Neuronal stem cell (in vitro differentiated cells): Measurements from ENCODE around the gene DZANK1.
"Not testable (repeated sequence)": the region's sequence is repeated elsewhere in the genome, so short reads cannot be mapped to it uniquely, and the experiment has no call there.

Experiments used
- DNase-seq: peaks from one replicate; pipeline ENCODE4 v3.0.0-alpha.2; 2013; ENCODE audit warnings: low spot score
- H2AFZ ChIP-seq: one replicate; pipeline ENCODE4 v1.6.1; 2013; ENCODE audit warnings: mild to moderate bottlenecking, low read length, inconsistent platforms
- H2AK5ac ChIP-seq: 2 replicates; pipeline ENCODE4 v1.6.1; 2013; ENCODE audit warnings: low read depth, mild to moderate bottlenecking, inconsistent platforms, low read length, moderate library complexity, mixed read lengths
- H2BK120ac ChIP-seq: 2 replicates; pipeline ENCODE4 v1.6.1; 2013; ENCODE audit warnings: low read depth, mild to moderate bottlenecking, inconsistent platforms, low read length, moderate library complexity, mixed read lengths
- H2BK12ac ChIP-seq: one replicate; pipeline ENCODE4 v1.6.1; 2013; ENCODE audit warnings: low read length, inconsistent platforms
- H2BK15ac ChIP-seq: 2 replicates; pipeline ENCODE4 v1.6.1; 2013; ENCODE audit warnings: mild to moderate bottlenecking, low read length, inconsistent platforms, mixed read lengths
- H2BK5ac ChIP-seq: one replicate; pipeline ENCODE4 v1.6.1; 2013; ENCODE audit warnings: inconsistent platforms, mild to moderate bottlenecking, low read length, moderate library complexity
- H3K14ac ChIP-seq: one replicate; pipeline ENCODE4 v1.6.1; 2013; ENCODE audit warnings: low read length, inconsistent platforms
- H3K18ac ChIP-seq: 2 replicates; pipeline ENCODE4 v1.6.1; 2013; ENCODE audit warnings: low read length, inconsistent platforms
- H3K23ac ChIP-seq: 2 replicates; pipeline ENCODE4 v1.6.1; 2013; ENCODE audit warnings: low read depth, mild to moderate bottlenecking, mixed read lengths, low read length, inconsistent platforms; ENCODE audit not compliant: poor library complexity
- H3K27ac ChIP-seq: replicated peaks from 3 replicates; pipeline ENCODE4 v1.5.1; 2013; ENCODE audit warnings: low read length, inconsistent platforms
- H3K27me3 ChIP-seq, 3 experiments: 2 replicates each; pipeline ENCODE4 v1.6.1; 2013; ENCODE audit warnings: low read length in 3 of 3, mild to moderate bottlenecking in 2 of 3, inconsistent platforms in 1 of 3, low read depth in 1 of 3, mixed read lengths in 1 of 3, moderate library complexity in 1 of 3; ENCODE audit not compliant: control insufficient read depth in 3 of 3, insufficient read depth in 3 of 3
- H3K36me3 ChIP-seq, 2 donors: replicated peaks in 1 of 2; 2 replicates each; pipeline ENCODE4 v1.6.1; 2013; ENCODE audit warnings: low read length in 2 of 2; ENCODE audit not compliant: control insufficient read depth in 2 of 2, insufficient read depth in 2 of 2
- H3K4ac ChIP-seq: 2 replicates; pipeline ENCODE4 v1.6.1; 2013; ENCODE audit warnings: inconsistent platforms, mild to moderate bottlenecking, low read length, moderate library complexity
- H3K4me1 ChIP-seq, 2 donors: 1 replicate in 1 of 2; 2 replicates in 1 of 2; pipeline ENCODE4 v1.6.1; 2013; ENCODE audit warnings: low read length in 2 of 2, low read depth in 1 of 2; ENCODE audit not compliant: control insufficient read depth in 2 of 2, insufficient read depth in 1 of 2
- H3K4me2 ChIP-seq: one replicate; pipeline ENCODE4 v1.6.1; 2013; ENCODE audit warnings: mild to moderate bottlenecking, low read length, inconsistent platforms; ENCODE audit not compliant: insufficient read depth, poor library complexity, severe bottlenecking
- H3K4me3 ChIP-seq, 2 donors: 2 replicates each; pipeline ENCODE4 v1.5.1; 2013; ENCODE audit warnings: low read length in 2 of 2, mild to moderate bottlenecking in 2 of 2, inconsistent platforms in 1 of 2, moderate library complexity in 1 of 2
- H3K79me1 ChIP-seq: one replicate; pipeline ENCODE4 v1.6.1; 2013; ENCODE audit warnings: low read depth, mild to moderate bottlenecking, inconsistent platforms, low read length, moderate library complexity
- H3K9ac ChIP-seq: one replicate; pipeline ENCODE4 v1.6.1; 2013; ENCODE audit warnings: mild to moderate bottlenecking, low read depth, low read length, inconsistent platforms; ENCODE audit not compliant: poor library complexity
- H3K9me3 ChIP-seq, 2 donors: replicated peaks in 1 of 2; 2 replicates each; pipeline versions ENCODE3 to v1.6.1; 2013; ENCODE audit warnings: low read length in 2 of 2, mild to moderate bottlenecking in 2 of 2, inconsistent platforms in 1 of 2, low read depth in 1 of 2, mixed read lengths in 1 of 2, moderate library complexity in 1 of 2; ENCODE audit not compliant: control insufficient read depth in 2 of 2, insufficient read depth in 1 of 2
- H4K8ac ChIP-seq: one replicate; pipeline ENCODE4 v1.6.1; 2013; ENCODE audit warnings: low read depth, mild to moderate bottlenecking, inconsistent platforms, low read length, moderate library complexity
- H4K91ac ChIP-seq: one replicate; pipeline ENCODE4 v1.6.1; 2013; ENCODE audit warnings: low read length, low read depth, mild to moderate bottlenecking, inconsistent platforms; ENCODE audit not compliant: poor library complexity
- WGBS, 2 donors: extraction: QIAGEN DNeasy Blood & Tissue Kit; methylation state at CpG; one replicate each; pipeline ENCODE4 v1.1.7; 2013; ENCODE audit warnings: missing lambda C conversion rate in 2 of 2, mixed read lengths in 1 of 2; ENCODE audit not compliant: insufficient read length in 2 of 2, insufficient replicate concordance in 1 of 2; ENCODE audit errors: extremely low coverage in 2 of 2; 5-methylcytosine and 5-hydroxymethylcytosine counted together

Gene DZANK1

DNA sequence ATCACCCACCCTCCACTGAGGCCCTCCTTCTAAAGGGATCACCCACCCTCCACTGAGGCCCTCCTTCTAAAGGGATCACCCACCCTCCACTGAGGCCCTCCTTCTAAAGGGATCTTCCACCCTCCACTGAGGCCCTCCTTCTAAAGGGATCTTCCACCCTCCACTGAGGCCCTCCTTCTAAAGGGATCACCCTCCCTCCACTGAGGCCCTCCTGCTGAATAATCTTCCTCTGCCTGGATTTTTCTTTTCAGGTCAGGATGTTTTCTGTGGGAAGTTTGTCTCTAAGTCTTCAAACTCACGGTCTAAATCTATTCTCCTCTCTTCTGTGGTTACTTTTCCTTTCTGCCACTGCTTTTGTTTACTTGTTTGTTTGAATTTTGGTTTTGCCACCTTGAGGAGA lies 34.8 kb upstream of the DZANK1 start:
- H3K18ac ChIP-seq, H2BK120ac ChIP-seq: not testable (repeated sequence)

GRCh38 chr20:18497603-18498002 lies 30.8 kb upstream of the DZANK1 start:
- Histone ChIP-seq H2AK5ac (no peak overlapping the region), H3K36me3 (peaks cover 7 to 15% of the 10 kb centered on the region in 2 donors), H3K23ac (no peak overlapping the region), H3K9ac (no peak overlapping the region), H3K18ac (no peak overlapping the region), H3K9me3 (peaks cover 0 to 2% of the 10 kb centered on the region in 2 donors), H3K14ac (no peak overlapping the region), H2BK5ac (no peak overlapping the region), H2AFZ (peak overlapping the region; percentile 97), H3K4me3 (peak overlapping the region in 1 of 2 donors; percentile 89), H2BK120ac (no peak overlapping the region), H3K4ac (no peak overlapping the region), H3K27me3 (peaks cover 0 to 2% (median 0%) of the 10 kb centered on the region in 3 experiments), H3K27ac (no peak overlapping the region), H2BK15ac (no peak overlapping the region), H3K4me1 (peaks cover 0 to 3% of the 10 kb centered on the region in 2 donors), H4K8ac (no peak overlapping the region), H3K79me1 (no peaks in the 10 kb centered on the region), H2BK12ac (no peak overlapping the region), H3K4me2 (no peak overlapping the region), H4K91ac (no peak overlapping the region)
- DNase-seq: no peak
- no CpG with 5 or more reads among the region's 3 CpGs for WGBS, 2 donors

More for the DNA sequence above, 34.8 kb upstream of the DZANK1 start:
- not testable (repeated sequence) for H3K27me3 ChIP-seq, H3K4me2 ChIP-seq, H3K36me3 ChIP-seq, H4K91ac ChIP-seq, H4K8ac ChIP-seq, H3K4me3 ChIP-seq, H3K4me1 ChIP-seq, H3K9me3 ChIP-seq, H3K27ac ChIP-seq, H3K79me1 ChIP-seq, H3K9ac ChIP-seq, H2BK15ac ChIP-seq, H3K23ac ChIP-seq, H2BK5ac ChIP-seq, H2AK5ac ChIP-seq, DNase-seq, H2BK12ac ChIP-seq, H3K4ac ChIP-seq, H3K14ac ChIP-seq
- no CpG with 5 or more reads among the region's 1 CpG for WGBS, 2 donors
- peak overlapping the region; percentile 70 for H2AFZ ChIP-seq

GRCh38 chr20:18496740-18497592 lies 30.1 kb upstream of the DZANK1 start, which contains the start of gene RBBP9:
Gene RBBP9 (minus strand): TSS chr20:18497225. CDS start chr20:18497167, 58 bp downstream.
- peak; percentile 82 for DNase-seq
- Histone ChIP-seq H3K23ac (peak within 1 kb of the TSS; percentile 80), H3K4me3 (peak within 1 kb of the TSS; percentile 84 to 89), H3K9ac (peak within 1 kb of the TSS; percentile 94), H3K4me1 (peaks cover 0 to 3% of the 10 kb centered on the region in 2 donors), H4K8ac (no peak within 1 kb of the TSS), H2BK12ac (no peak within 1 kb of the TSS), H2AFZ (peak within 1 kb of the TSS; percentile 97), H2BK120ac (no peak within 1 kb of the TSS), H2AK5ac (no peak within 1 kb of the TSS), H2BK5ac (peak within 1 kb of the TSS; percentile 91), H3K27ac (peak within 1 kb of the TSS; percentile 96), H3K79me1 (no peaks in the 10 kb centered on the region), H3K36me3 (peaks cover 7 to 21% of the 10 kb centered on the region in 2 donors), H3K27me3 (no peaks in the 10 kb centered on the region), H2BK15ac (no peak within 1 kb of the TSS), H3K14ac (no peak within 1 kb of the TSS), H3K9me3 (peaks cover 0 to 2% of the 10 kb centered on the region in 2 donors), H3K4me2 (peak within 1 kb of the TSS; percentile 53), H3K4ac (no peak within 1 kb of the TSS), H4K91ac (no peak within 1 kb of the TSS), H3K18ac (peak within 1 kb of the TSS; percentile 96)
- no CpG with 5 or more reads among the region's 31 CpGs for WGBS, 2 donors

- no CpG with 5 or more reads among the region's 7 CpGs for WGBS, 2 donors
- no peak overlapping the region for H2AK5ac ChIP-seq
- no peak for DNase-seq
- H3K14ac ChIP-seq: no peak overlapping the region
- H3K27me3 ChIP-seq: no peaks in the 10 kb centered on the region
- H3K9me3 ChIP-seq: peaks cover 0 to 2% of the 10 kb centered on the region in 2 donors
- H3K9ac ChIP-seq: no peak overlapping the region
- no peak overlapping the region for H2BK12ac ChIP-seq
- no peak overlapping the region for H3K4ac ChIP-seq
- no peak overlapping the region for H3K18ac ChIP-seq
- no peak overlapping the region for H2BK120ac ChIP-seq
- peaks cover 7 to 24% of the 10 kb centered on the region in 2 donors for H3K36me3 ChIP-seq
- H3K27ac ChIP-seq: no peak overlapping the region
- peak overlapping the region; percentile 52 to 89 for H3K4me3 ChIP-seq
- no peak overlapping the region for H2BK15ac ChIP-seq
- H4K8ac ChIP-seq: no peak overlapping the region
- peak overlapping the region; percentile 97 for H2AFZ ChIP-seq
- no peaks in the 10 kb centered on the region for H3K79me1 ChIP-seq
- no peak overlapping the region for H4K91ac ChIP-seq
- no peak overlapping the region for H3K23ac ChIP-seq
- peak overlapping the region; percentile 53 for H3K4me2 ChIP-seq
- no peak overlapping the region for H2BK5ac ChIP-seq
- H3K4me1 ChIP-seq: peaks cover 0 to 3% of the 10 kb centered on the region in 2 donors
Observed at GRCh38 chr20:18496042-18496441, 29.2 kb upstream of the DZANK1 start.
